OCI-LY1 (cell line): ENCODE data around the gene EXOSC10.

Source experiments
- H2AFZ ChIP-seq: fragments of 200-600 bp; sonication (generic), shearing (Covaris generic); 2 replicates; pipeline ENCODE4 v1.6.0; 2014; ENCODE audit warnings: antibody characterized with exemption, mild to moderate bottlenecking, low read length
- H3F3A ChIP-seq: fragments of 200-600 bp; sonication (generic), shearing (Covaris generic); 2 replicates; pipeline ENCODE4 v1.6.0; 2014; ENCODE audit warnings: mild to moderate bottlenecking, antibody characterized with exemption, low read length, moderate library complexity; ENCODE audit not compliant: insufficient read depth
- H3K27ac ChIP-seq: fragments of 200-600 bp; sonication (generic); 2 replicates; pipeline ENCODE4 v1.5.1; 2014; ENCODE audit warnings: low read length, mixed run types, mild to moderate bottlenecking, low read depth; ENCODE audit not compliant: poor library complexity, severe bottlenecking
- H3K27me3 ChIP-seq: fragments of 200-600 bp; sonication (generic); 2 replicates; pipeline ENCODE4 v1.6.0; 2014; ENCODE audit warnings: antibody characterized with exemption, mild to moderate bottlenecking, low read length, moderate library complexity; ENCODE audit not compliant: insufficient read depth
- H3K36me3 ChIP-seq: fragments of 200-600 bp; sonication (generic); 2 replicates; pipeline ENCODE4 v1.6.1; 2014; ENCODE audit warnings: mild to moderate bottlenecking, antibody characterized with exemption, low read length, moderate library complexity, mixed read lengths; ENCODE audit not compliant: insufficient read depth
- H3K4me1 ChIP-seq: fragments of 200-600 bp; sonication (generic); 2 replicates; pipeline ENCODE4 v1.5.1; 2014; ENCODE audit warnings: mild to moderate bottlenecking, low read length, moderate library complexity; ENCODE audit not compliant: insufficient read depth, severe bottlenecking
- H3K4me2 ChIP-seq: fragments of 200-600 bp; sonication (generic), shearing (Covaris generic); 2 replicates; pipeline ENCODE4 v1.6.1; 2014; ENCODE audit warnings: low read length
- H3K4me3 ChIP-seq: fragments of 200-600 bp; sonication (generic); 2 replicates; pipeline ENCODE4 v1.5.1; 2014; ENCODE audit warnings: low read length, low read depth, mild to moderate bottlenecking, mixed read lengths; ENCODE audit not compliant: poor library complexity, severe bottlenecking
- H3K79me2 ChIP-seq: fragments of 200-600 bp; shearing (Covaris generic); 2 replicates; pipeline ENCODE4 v1.6.1; 2016; ENCODE audit warnings: mixed run types, low read length, mixed read lengths; ENCODE audit not compliant: insufficient read depth
- H3K9ac ChIP-seq: fragments of 200-600 bp; sonication (generic), shearing (Covaris generic); 2 replicates; pipeline ENCODE4 v1.6.1; 2014; ENCODE audit warnings: mild to moderate bottlenecking, low read length, mixed read lengths
- H3K9me2 ChIP-seq: fragments of 200-600 bp; sonication (generic), shearing (Covaris generic); 2 replicates; pipeline ENCODE4 v1.6.1; 2014; ENCODE audit warnings: low read depth, mild to moderate bottlenecking, low read length, mixed read lengths
- H3K9me3 ChIP-seq: fragments of 200-600 bp; shearing (Covaris generic); 2 replicates; pipeline ENCODE4 v1.6.1; 2014; ENCODE audit warnings: low read length, mixed read lengths
- H4K20me1 ChIP-seq: fragments of 200-600 bp; sonication (generic), shearing (Covaris generic); 2 replicates; pipeline ENCODE4 v1.6.0; 2016; ENCODE audit warnings: mild to moderate bottlenecking, low read length; ENCODE audit not compliant: insufficient read depth
- EZH2 ChIP-seq: fragments of 200-600 bp; sonication (generic), shearing (Covaris generic); IDR thresholded peaks from 2 replicates; pipeline ENCODE4 v1.8.0; 2017; ENCODE audit warnings: borderline replicate concordance, mixed run types, mild to moderate bottlenecking, antibody characterized with exemption, low read length, moderate library complexity, mixed read lengths
- TF ChIP-seq, protein P1 (sequence below): fragments of 200-600 bp; sonication (generic), shearing (Covaris generic); IDR thresholded peaks from 2 replicates; pipeline ENCODE4 v1.5.1; 2017; ENCODE audit warnings: mild to moderate bottlenecking, antibody characterized with exemption, low read length, moderate library complexity, mixed read lengths

Gene EXOSC10

DNA sequence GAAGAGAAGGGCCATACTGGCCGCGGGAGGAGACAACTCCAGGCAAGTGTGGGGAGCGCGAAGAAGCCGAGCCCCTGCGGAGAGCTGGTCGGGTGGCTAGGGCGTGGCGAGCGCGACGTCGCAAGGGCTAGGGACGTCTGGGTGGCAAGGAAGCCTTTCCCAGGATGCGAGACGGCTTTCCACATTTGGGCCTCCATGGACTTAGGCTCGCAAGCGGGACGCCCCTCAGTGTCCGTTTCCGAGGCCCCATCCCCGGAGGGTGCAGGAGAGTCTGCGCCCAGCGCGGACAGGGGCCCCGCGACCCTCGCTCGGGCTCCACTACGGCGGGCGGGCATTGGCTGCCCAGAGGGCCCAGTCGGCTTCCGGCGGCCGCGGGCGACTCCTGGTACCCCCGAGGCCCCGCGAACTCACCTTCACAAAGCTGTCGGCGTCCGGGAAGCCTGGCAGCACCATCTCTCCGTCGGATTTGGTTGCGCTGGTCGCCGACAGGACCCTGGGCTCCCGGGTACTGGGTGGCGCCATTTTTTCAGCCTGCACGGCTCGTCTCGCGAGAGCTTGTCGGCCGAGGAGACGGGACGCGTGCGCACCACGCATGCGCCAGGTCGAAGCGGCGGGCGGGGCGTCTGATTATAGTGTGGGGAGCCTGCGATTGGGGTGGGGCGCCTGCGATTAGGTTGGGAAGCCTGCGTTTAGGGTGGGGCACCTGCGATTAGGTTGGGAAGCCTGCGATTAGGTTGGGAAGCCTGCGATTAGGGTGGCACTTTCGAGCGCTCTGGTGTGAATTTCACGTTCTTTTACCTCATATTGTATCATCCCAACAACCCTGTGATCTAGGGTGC lies at the start of gene EXOSC10:
Gene EXOSC10 (minus strand): TSS at position 560 of the 839 bp plus-strand sequence. CDS start 38 bp downstream, at position 522.
- peaks cover 17% of the 10 kb centered on the region for H3K4me1 ChIP-seq
- H3K27me3 ChIP-seq = no peaks in the 10 kb centered on the region
- peaks cover 32% of the 10 kb centered on the region for H3K36me3 ChIP-seq
- H3K4me3 ChIP-seq = peak within 1 kb of the TSS; percentile 94
- H3K4me2 ChIP-seq = peak within 1 kb of the TSS; percentile 94
- H3F3A ChIP-seq = 0 out of 2 replicates have a peak, but pooled peaks cover 5% of the 10 kb centered on the region
- peak within 1 kb of the TSS; percentile 92 for H3K9ac ChIP-seq
- no peaks in the 10 kb centered on the region for H3K9me2 ChIP-seq
- H3K27ac ChIP-seq = no peak within 1 kb of the TSS
- peaks cover 14% of the 10 kb centered on the region for H3K79me2 ChIP-seq
- no peaks in the 10 kb centered on the region for H4K20me1 ChIP-seq
- no peak for TF ChIP-seq EZH2
- TF ChIP-seq, protein P1, sequence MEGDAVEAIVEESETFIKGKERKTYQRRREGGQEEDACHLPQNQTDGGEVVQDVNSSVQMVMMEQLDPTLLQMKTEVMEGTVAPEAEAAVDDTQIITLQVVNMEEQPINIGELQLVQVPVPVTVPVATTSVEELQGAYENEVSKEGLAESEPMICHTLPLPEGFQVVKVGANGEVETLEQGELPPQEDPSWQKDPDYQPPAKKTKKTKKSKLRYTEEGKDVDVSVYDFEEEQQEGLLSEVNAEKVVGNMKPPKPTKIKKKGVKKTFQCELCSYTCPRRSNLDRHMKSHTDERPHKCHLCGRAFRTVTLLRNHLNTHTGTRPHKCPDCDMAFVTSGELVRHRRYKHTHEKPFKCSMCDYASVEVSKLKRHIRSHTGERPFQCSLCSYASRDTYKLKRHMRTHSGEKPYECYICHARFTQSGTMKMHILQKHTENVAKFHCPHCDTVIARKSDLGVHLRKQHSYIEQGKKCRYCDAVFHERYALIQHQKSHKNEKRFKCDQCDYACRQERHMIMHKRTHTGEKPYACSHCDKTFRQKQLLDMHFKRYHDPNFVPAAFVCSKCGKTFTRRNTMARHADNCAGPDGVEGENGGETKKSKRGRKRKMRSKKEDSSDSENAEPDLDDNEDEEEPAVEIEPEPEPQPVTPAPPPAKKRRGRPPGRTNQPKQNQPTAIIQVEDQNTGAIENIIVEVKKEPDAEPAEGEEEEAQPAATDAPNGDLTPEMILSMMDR = no peak
- H3K9me3 ChIP-seq = no peaks in the 10 kb centered on the region
- H2AFZ ChIP-seq = peak within 1 kb of the TSS; percentile 51; the same call in 1 of the 2 replicates

DNA sequence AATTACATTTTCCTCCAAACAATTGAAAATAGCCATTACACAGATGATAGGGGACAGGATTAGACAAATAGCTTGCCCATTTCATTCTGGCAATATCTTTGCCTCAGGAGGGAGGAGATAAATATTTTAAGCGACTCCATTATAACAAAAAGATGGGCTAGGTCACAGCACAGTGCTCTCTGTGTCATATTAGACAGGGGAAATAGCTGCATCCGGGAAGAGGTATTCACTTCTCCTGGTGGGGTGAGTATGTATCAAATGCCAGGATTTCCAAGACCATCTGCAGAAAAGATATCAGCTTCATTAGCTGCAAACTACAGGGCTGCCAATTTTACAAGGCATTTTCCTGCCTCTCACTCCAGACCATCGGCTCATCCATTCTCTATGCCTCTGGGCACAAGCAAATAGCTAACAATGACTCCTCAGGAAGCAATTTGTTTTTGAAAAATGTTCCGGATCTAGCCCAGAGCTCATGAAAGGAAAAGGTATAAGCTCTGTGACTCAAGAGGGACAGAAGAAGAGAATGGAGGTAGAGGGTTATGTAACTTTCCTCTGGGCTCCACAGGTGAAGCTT lies 47.6 kb upstream of the EXOSC10 start:
- H3K9me2 ChIP-seq = no peaks in the 10 kb centered on the region
- no peak overlapping the region for H3K27ac ChIP-seq
- TF ChIP-seq, protein P1 = no peak
- no peak for TF ChIP-seq EZH2
- H2AFZ ChIP-seq = no peak overlapping the region
- H3K9ac ChIP-seq = no peak overlapping the region
- H3K4me3 ChIP-seq = no peak overlapping the region
- no peaks in the 10 kb centered on the region for H3K79me2 ChIP-seq
- H3K4me2 ChIP-seq = no peak overlapping the region
- H3K27me3 ChIP-seq = no peaks in the 10 kb centered on the region
- no peaks in the 10 kb centered on the region for H3K9me3 ChIP-seq
- H3K36me3 ChIP-seq = peaks cover 77% of the 10 kb centered on the region; the same call in 1 of the 2 replicates
- peaks cover 28% of the 10 kb centered on the region for H3K4me1 ChIP-seq
- H3F3A ChIP-seq = no peaks in the 10 kb centered on the region; the same call in 1 of the 2 replicates
- no peaks in the 10 kb centered on the region for H4K20me1 ChIP-seq

DNA sequence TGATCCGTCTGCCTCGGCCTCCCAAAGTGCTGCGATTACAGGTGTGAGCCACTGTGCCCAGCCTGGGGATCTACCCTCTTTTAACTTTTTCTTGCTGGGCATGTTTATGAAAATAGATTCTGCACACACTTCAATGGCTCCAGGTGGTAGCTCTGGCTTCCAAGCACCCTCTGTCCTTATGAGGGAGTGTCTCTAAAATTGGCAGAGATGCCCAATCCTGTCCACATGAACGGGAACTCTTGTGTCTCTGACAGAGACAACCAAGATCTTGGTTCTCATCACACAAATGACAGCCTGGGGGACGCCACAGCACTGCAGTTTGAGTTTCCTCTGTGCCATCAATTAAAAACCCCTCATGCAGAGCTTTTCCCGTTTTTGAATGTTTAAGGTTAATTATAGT lies 46.1 kb upstream of the EXOSC10 start:
- Histone ChIP-seq H3K27me3 (no peaks in the 10 kb centered on the region), H3K4me1 (peaks cover 29% of the 10 kb centered on the region), H3K79me2 (no peaks in the 10 kb centered on the region), H3K9me3 (no peaks in the 10 kb centered on the region), H3K36me3 (peaks cover 69% of the 10 kb centered on the region; the same call in 1 of the 2 replicates), H3K27ac (no peak overlapping the region), H3F3A (no peaks in the 10 kb centered on the region; the same call in 1 of the 2 replicates), H2AFZ (no peak overlapping the region), H3K9ac (no peak overlapping the region), H3K4me2 (no peak overlapping the region), H3K9me2 (no peaks in the 10 kb centered on the region), H3K4me3 (no peak overlapping the region), H4K20me1 (no peaks in the 10 kb centered on the region)
- TF ChIP-seq, protein P1 = no peak
